Stomach (tissue), 9 donors: ENCODE results near the gene TMTC2. TPM values are rescaled to one million over a fixed set of nuclear protein-coding genes. Genes with fewer than 3 reads are reported as not detected.

Source experiments
- DNase-seq, 2 donors: peaks; one replicate each; pipeline versions ENCODE4 v3.0.0 to v3.0.0-alpha.2; 2013 to 2019
- H3K27ac ChIP-seq, 5 donors: fragments of 200-600 bp in 4 of 5; sonication (generic) in 4 of 5; one replicate each; pipeline ENCODE4 v1.5.1; 2013 to 2019; ENCODE audit warnings: mild to moderate bottlenecking in 1 of 5, moderate library complexity in 1 of 5
- H3K27me3 ChIP-seq, 3 donors: fragments of 200-600 bp; sonication (generic); one replicate each; pipeline ENCODE4 v1.5.1; 2017 to 2019; ENCODE audit warnings: mixed run types in 1 of 3
- H3K36me3 ChIP-seq, 4 donors: fragments of 200-600 bp; sonication (generic); 1 replicate in 3 of 4; 2 replicates in 1 of 4; pipeline ENCODE4 v1.5.1; 2016 to 2019
- H3K4me1 ChIP-seq, 4 donors: fragments of 200-600 bp; sonication (generic); one replicate each; pipeline ENCODE4 v1.5.1; 2016 to 2019
- H3K4me3 ChIP-seq, 4 donors: fragments of 200-600 bp; sonication (generic) in 3 of 4; one replicate each; pipeline ENCODE4 v1.5.1; 2016 to 2019; ENCODE audit warnings: mild to moderate bottlenecking in 1 of 4
- H3K9me3 ChIP-seq, 4 donors: fragments of 200-600 bp; sonication (generic); one replicate each; pipeline ENCODE4 v1.5.1; 2016 to 2019
- EP300 ChIP-seq: sonication (generic); formaldehyde crosslinking; IDR thresholded peaks from one replicate; pipeline ENCODE4 v1.6.1; 2017; ENCODE audit warnings: antibody characterized with exemption
- POLR2A ChIP-seq, 4 donors: fragments of 450-650 bp; IDR thresholded peaks; one replicate each; pipeline ENCODE4 v1.6.1; 2016; ENCODE audit warnings: antibody characterized with exemption in 4 of 4, control low read depth in 2 of 4, mild to moderate bottlenecking in 1 of 4, moderate library complexity in 1 of 4
- POLR2AphosphoS5 ChIP-seq, 3 donors: sonication (generic); formaldehyde crosslinking; IDR thresholded peaks; one replicate each; pipeline ENCODE4 v1.6.1; 2016; ENCODE audit warnings: antibody characterized with exemption in 3 of 3
- WGBS, 5 donors: extraction: QIAGEN DNeasy Blood & Tissue Kit in 3 of 5; methylation state at CpG; one replicate each; pipeline versions ENCODE4 v1.1.5 to v1.1.7; 2013 to 2018; 5-methylcytosine and 5-hydroxymethylcytosine counted together
- intact Hi-C: fragments of 100-400 bp; cut with DNase I; formaldehyde crosslinking; loops from one replicate; pipeline ENCODE4 v1.15.1; 2023; ENCODE audit warnings: low total_unique reads
- polyA plus RNA-seq, 3 donors: library from polyadenylated mRNA; stranded (reverse); fragments of 200-250 nt; gene quantifications; one replicate each; pipeline ENCODE4 v1.2.3, GENCODE V29; 2013
- total RNA-seq, 5 donors: library from RNA; depleted of rRNA; stranded (reverse); fragments of >200 nt; gene quantifications; one replicate each; pipeline versions ENCODE4 v1.1.0 to v1.2.3, GENCODE V29; 2014 to 2016
- TF ChIP-seq, protein P1 (sequence below), 7 experiments: fragments of 450-650 bp in 4 of 7; fragments of 200-600 bp in 3 of 7; sonication (generic) in 3 of 7; IDR thresholded peaks; one replicate each; pipeline ENCODE4 v1.5.1; 2016 to 2019; ENCODE audit warnings: antibody characterized with exemption in 7 of 7, control low read depth in 2 of 7, mild to moderate bottlenecking in 1 of 7
- donor health status: healthy with polysubstance abuse.
- donor health status: Bipolar disorder and iron deficiency.
- donor health status: healthy.

The TMTC2 gene
- total and polyA plus RNA-seq, 8 donors, result 6.1 to 60.0 (median 27.5) TPM

DNA sequence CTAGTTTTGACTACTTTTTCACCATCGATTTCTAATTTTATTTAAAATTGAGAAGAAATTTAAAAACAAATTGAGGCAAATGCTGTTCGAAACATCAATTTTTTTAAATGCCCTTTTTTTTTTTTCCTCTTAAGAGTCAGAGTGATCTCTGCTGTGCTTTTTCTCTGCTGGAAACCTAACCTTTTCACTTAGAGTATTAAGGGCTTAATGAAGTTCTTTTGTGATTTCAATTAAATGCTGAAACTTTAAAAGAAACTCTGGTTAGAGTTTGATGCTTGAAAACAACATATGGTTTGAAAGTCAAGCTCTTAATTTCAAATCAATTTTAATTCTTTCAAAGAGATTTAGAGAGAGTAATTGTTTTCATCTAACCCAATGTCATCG, 171.8 kb downstream of the TMTC2 start:
- intact Hi-C loops, result no loop called here
- Histone ChIP-seq H3K27ac (no peak overlapping the region), H3K4me3 (no peak overlapping the region), H3K27me3 (no peaks in the 10 kb centered on the region), H3K36me3 (peaks cover 0 to 9% (median 6%) of the 10 kb centered on the region in 4 donors), H3K9me3 (no peaks in the 10 kb centered on the region), H3K4me1 (peaks cover 0 to 29% (median 10%) of the 10 kb centered on the region in 4 donors)
- WGBS, 5 donors, result 93 to 96% (median 94%) methylated on average over 3 of the region's 3 CpGs
- no peak for DNase-seq
- TF ChIP-seq, protein P1, sequence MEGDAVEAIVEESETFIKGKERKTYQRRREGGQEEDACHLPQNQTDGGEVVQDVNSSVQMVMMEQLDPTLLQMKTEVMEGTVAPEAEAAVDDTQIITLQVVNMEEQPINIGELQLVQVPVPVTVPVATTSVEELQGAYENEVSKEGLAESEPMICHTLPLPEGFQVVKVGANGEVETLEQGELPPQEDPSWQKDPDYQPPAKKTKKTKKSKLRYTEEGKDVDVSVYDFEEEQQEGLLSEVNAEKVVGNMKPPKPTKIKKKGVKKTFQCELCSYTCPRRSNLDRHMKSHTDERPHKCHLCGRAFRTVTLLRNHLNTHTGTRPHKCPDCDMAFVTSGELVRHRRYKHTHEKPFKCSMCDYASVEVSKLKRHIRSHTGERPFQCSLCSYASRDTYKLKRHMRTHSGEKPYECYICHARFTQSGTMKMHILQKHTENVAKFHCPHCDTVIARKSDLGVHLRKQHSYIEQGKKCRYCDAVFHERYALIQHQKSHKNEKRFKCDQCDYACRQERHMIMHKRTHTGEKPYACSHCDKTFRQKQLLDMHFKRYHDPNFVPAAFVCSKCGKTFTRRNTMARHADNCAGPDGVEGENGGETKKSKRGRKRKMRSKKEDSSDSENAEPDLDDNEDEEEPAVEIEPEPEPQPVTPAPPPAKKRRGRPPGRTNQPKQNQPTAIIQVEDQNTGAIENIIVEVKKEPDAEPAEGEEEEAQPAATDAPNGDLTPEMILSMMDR (IDR thresholded peaks at IDR 0.05), result no peak
- no peak for TF ChIP-seq POLR2A (IDR thresholded peaks at IDR 0.05)
- no peak for TF ChIP-seq EP300
- no peak for TF ChIP-seq POLR2AphosphoS5 (IDR thresholded peaks at IDR 0.05)

DNA sequence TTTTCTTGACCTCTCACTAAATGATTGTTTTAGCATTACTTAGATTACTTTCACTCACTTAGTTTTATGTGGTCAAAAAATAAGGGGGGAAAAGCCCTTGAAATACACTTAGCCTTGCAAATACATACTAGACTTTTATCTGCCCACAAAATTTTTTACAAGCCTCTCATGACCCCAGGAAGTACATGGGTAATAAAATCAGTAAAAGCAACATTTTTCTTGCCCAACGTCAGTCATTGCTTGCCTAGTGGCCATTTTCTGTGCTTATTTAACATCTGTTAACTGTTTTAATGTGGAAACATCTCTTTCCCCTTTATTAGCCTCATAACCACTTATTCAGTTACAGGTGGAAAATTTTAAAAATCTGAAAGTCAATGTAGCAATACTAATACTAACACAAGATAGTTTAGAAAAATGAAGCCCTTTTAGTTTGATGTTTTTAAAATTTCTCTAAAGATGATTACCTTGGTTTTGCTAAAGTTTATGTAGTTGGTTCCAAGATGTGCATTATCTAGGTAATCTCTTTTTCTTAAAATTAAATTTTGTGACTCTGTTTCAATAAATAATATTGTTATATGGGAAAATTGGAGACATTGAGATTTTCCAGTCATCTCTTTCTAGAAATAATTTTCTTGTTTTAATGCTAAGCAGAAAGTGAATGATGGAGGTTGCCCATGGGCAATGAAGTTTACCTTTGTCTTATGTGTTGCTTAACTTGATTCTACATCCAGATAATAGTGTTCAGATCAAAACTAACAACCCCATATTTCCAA, 175.5 kb downstream of the TMTC2 start:
- Histone ChIP-seq H3K27me3 (no peaks in the 10 kb centered on the region), H3K4me1 (peaks cover 0 to 19% (median 5%) of the 10 kb centered on the region in 4 donors), H3K27ac (no peak overlapping the region), H3K9me3 (no peaks in the 10 kb centered on the region), H3K36me3 (peaks cover 0 to 5% (median 2%) of the 10 kb centered on the region in 4 donors), H3K4me3 (no peak overlapping the region)
- WGBS, 5 donors, result 43 to 55% (median 49%) methylated on average over 1 of the region's 1 CpG
- no peak for DNase-seq
- TF ChIP-seq EP300 (no peak), POLR2A (IDR thresholded peaks at IDR 0.05) (no peak), POLR2AphosphoS5 (IDR thresholded peaks at IDR 0.05) (no peak)
- TF ChIP-seq, protein P1 (IDR thresholded peaks at IDR 0.05), result no peak
- intact Hi-C loops, result no loop called here

DNA sequence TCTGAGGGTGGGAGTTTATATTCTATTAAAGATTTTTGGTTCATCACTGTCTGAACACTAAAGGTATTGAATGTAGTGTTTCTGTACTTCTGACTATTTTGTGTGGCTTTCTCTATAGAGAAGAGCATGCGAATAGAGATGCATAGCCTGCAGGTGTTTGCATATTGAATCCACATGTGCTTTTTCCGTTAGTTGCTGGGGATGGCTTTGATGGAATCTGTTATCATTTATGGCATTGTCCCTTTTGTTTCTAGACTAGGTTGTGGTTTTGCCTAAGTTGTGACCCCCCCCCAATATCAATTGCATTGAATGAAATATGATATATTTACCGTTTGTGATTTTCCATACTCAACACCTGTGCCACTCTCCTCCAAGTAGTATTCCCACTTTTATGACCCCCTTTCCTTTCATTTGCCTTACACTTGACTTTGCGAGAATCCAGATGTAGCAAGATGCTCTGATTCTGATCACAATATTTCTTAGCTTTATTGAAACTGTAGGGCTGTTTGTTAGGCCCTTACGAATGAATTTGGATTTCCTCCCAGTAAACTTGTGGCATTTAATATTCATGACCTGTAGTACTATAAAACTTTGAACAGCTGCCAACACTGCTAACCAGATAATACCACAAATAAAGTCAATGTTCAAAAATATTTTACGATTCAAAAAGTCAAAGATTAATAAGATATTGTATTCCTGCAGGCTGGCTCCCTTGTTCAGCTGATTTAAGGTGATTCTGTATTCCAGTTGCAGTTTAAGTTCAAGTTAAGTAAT, 176.4 kb downstream of the TMTC2 start:
- Histone ChIP-seq H3K4me1 (peaks cover 0 to 25% (median 2%) of the 10 kb centered on the region in 4 donors), H3K27ac (no peak overlapping the region), H3K4me3 (no peak overlapping the region), H3K36me3 (no peaks in the 10 kb centered on the region), H3K27me3 (no peaks in the 10 kb centered on the region), H3K9me3 (no peaks in the 10 kb centered on the region)
- DNase-seq, result no peak
- no peak for TF ChIP-seq POLR2A (IDR thresholded peaks at IDR 0.05)
- TF ChIP-seq, protein P1 (IDR thresholded peaks at IDR 0.05), result no peak
- TF ChIP-seq EP300, result no peak
- TF ChIP-seq POLR2AphosphoS5 (IDR thresholded peaks at IDR 0.05), result no peak
- intact Hi-C loops, result no loop called here
- 70 to 78% (median 73%) methylated on average over 6 of the region's 6 CpGs for WGBS, 5 donors

DNA sequence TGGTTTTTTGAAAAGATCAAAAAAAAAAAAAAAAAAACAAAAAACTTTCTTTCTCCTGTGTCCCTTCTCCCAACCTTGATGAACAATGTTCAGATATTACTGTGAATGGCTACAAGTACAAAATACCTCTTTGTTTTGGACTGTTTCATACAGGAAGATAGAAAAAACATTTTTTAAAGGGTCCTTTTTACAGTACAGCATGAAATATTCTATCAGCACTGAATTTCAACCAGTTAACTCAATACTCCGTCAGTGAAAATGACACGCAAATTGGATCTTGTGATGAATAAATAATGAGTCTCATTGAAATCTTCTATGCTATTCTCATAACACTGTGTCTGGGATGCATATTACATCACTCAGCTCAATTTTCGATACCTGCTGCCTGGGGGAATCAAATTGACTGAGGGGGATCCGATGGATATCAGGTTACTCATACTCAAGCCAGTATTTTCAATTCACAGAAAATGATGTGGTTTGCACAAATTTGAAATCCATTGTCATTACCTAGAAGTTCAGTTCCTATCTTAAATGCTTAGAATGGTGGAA, 179.6 kb downstream of the TMTC2 start:
- TF ChIP-seq, protein P1 (IDR thresholded peaks at IDR 0.05), result no peak
- no peak for TF ChIP-seq POLR2A (IDR thresholded peaks at IDR 0.05)
- DNase-seq, result no peak
- H3K27me3 ChIP-seq, result no peaks in the 10 kb centered on the region
- no peaks in the 10 kb centered on the region for H3K9me3 ChIP-seq
- H3K4me3 ChIP-seq, result no peak overlapping the region
- H3K4me1 ChIP-seq, result peaks cover 3 to 31% (median 11%) of the 10 kb centered on the region in 4 donors
- H3K36me3 ChIP-seq, result no peaks in the 10 kb centered on the region
- no peak overlapping the region for H3K27ac ChIP-seq
- intact Hi-C loops, result no loop called here
- WGBS, 5 donors, result 92 to 98% (median 95%) methylated on average over 4 of the region's 4 CpGs
